ENCODE data around the gene COL25A1. TPM values are rescaled to one million over a fixed set of nuclear protein-coding genes. Genes with fewer than 3 reads are reported as not detected.

COL25A1 gene
- total RNA-seq, 6 donors from 2014 or later = 0.15 to 0.79 (median 0.27) TPM; not detected in 2

- WGBS, 2 donors = 2 to 3% methylated on average over 10 of the region's 10 CpGs
- Histone ChIP-seq H3K9me3 (no peaks in the 10 kb centered on the region), H3K27ac (no peak overlapping the region), H3K27me3 (peaks cover 0 to 15% (median 2%) of the 10 kb centered on the region in 4 donors), H3K4me3 (peak overlapping the region; percentile 47 to 59 (median 53)), H3K4me1 (peaks cover 16 to 20% (median 17%) of the 10 kb centered on the region in 4 donors), H3K36me3 (no peaks in the 10 kb centered on the region)
- TF ChIP-seq POLR2A (IDR thresholded peaks at IDR 0.05) = no peak
- no peak for DNase-seq
- ATAC-seq (ENCODE audit: low FRiP score in 2 of 2) = peak in 1 of 2 donors; percentile 51
Observed at GRCh38 chr4:109303140-109303496, 660 bp upstream of the COL25A1 start.

GRCh38 chr4:109301651-109302360 is 652 bp downstream of the COL25A1 start:
- Histone ChIP-seq H3K27me3 (peaks cover 0 to 15% (median 2%) of the 10 kb centered on the region in 4 donors), H3K27ac (no peak overlapping the region), H3K36me3 (no peaks in the 10 kb centered on the region), H3K9me3 (no peaks in the 10 kb centered on the region), H3K4me1 (peaks cover 16 to 20% (median 17%) of the 10 kb centered on the region in 4 donors), H3K4me3 (peak overlapping the region; percentile 47 to 59 (median 53))
- ATAC-seq (ENCODE audit: low FRiP score in 2 of 2) (peak; percentile 34 to 38), DNase-seq (peak in 1 of 2 donors; percentile 55)
- 12 to 14% methylated on average over 32 to 36 of the region's 40 CpGs for WGBS, 2 donors
- TF ChIP-seq CTCF (IDR thresholded peaks at IDR 0.05) = no peak
- no peak for TF ChIP-seq POLR2A (IDR thresholded peaks at IDR 0.05)
- TF ChIP-seq POLR2AphosphoS5 (IDR thresholded peaks at IDR 0.05) = no peak
- no peak for TF ChIP-seq EP300 (IDR thresholded peaks at IDR 0.05)

DNA sequence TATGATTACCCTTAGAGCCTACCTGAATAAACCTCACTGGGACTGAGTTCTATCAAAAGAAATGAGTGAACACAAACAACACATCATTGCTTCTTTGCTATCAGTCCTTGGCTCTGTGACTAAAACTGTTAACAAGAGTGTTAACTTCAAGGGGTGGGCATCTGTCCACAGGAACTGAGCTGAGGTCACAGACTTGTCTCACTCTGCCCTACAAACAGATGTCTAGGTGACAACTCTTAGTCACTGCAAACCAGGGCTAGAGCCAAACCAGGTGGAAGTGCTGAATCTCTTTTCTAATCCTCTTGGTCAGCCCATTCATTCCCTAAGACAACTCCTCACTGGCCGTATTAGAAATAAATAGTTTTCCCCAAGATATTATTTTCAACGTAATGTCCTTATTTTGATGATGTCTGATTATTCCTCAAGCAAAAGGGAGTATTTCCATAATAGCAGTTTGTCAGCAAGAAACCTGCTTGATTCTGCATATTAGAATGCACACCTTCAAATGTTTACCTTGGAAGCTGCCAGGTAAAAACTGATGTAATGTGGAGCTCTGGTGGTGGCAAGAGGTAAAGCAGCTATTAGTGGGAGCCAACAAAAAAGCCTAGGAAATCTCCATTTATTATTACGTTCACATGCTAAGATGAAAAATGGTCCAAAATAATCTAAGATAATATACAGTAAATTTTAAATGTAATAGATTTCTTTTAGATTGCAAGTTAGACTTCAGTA is 4.0 kb downstream of the COL25A1 start:
- ATAC-seq (ENCODE audit: low FRiP score in 2 of 2) (no peak), DNase-seq (no peak)
- H3K36me3 ChIP-seq = no peaks in the 10 kb centered on the region
- H3K4me3 ChIP-seq = no peak overlapping the region
- H3K27me3 ChIP-seq = peaks cover 0 to 15% (median 2%) of the 10 kb centered on the region in 4 donors
- TF ChIP-seq POLR2AphosphoS5 (IDR thresholded peaks at IDR 0.05) = no peak
- peak in 4 of 6 experiments; percentile 30 to 49 (median 40) for TF ChIP-seq CTCF (IDR thresholded peaks at IDR 0.05)
- no peaks in the 10 kb centered on the region for H3K9me3 ChIP-seq
- WGBS, 2 donors = 59 to 67% methylated on average over 3 of the region's 3 CpGs
- no peak overlapping the region for H3K27ac ChIP-seq
- H3K4me1 ChIP-seq = peaks cover 16 to 20% (median 17%) of the 10 kb centered on the region in 4 donors

DNA sequence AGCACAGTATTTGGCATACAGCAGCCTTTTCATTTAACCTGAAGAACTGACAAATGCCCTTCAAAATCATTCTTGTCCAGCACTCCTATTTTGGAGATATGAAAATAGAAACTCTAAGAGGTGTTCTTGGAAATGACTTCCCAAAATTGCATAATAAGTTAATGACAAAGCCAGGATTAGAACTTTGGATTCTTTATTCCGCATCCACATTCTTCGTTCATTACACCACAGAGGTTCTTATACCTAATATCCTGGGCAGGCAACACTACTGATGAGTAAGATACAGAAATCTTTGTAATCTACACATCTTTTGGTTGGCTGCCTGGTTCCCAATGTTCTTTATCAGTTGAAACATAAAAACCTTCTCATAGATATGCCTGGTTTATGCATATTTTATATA is 5.9 kb downstream of the COL25A1 start:
- TF ChIP-seq POLR2AphosphoS5 (IDR thresholded peaks at IDR 0.05) (no peak), EP300 (IDR thresholded peaks at IDR 0.05) (no peak), POLR2A (IDR thresholded peaks at IDR 0.05) (no peak), CTCF (IDR thresholded peaks at IDR 0.05) (no peak)
- H3K9me3 ChIP-seq = no peaks in the 10 kb centered on the region
- H3K36me3 ChIP-seq = no peaks in the 10 kb centered on the region
- peaks cover 0 to 2% (median under 1%) of the 10 kb centered on the region in 4 donors for H3K27me3 ChIP-seq
- DNase-seq (no peak), ATAC-seq (ENCODE audit: low FRiP score in 2 of 2) (no peak)
- WGBS, 2 donors = 85 to 94% methylated on average over 2 of the region's 2 CpGs
- no peak overlapping the region for H3K27ac ChIP-seq
- H3K4me1 ChIP-seq = peaks cover 0 to 2% (median 1%) of the 10 kb centered on the region in 4 donors
- no peak overlapping the region for H3K4me3 ChIP-seq

DNA sequence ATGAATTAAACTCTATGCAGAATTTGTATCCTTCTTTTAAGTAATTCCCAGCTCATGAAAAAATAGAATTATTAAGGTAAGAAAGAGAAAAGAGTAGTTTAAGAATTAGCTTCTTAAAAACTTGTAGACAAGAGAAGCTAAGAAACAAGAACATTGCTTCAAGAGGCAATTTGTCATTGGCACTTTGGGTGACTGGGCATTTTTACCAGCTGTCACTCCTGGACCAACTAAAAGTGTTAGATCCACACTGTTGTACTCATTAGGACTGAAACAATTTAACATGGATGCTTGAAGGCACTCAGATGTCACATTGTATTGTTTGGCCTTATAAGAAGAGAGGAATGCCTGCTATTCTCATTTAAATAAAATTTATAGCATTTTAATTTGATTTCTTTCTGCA is 7.4 kb downstream of the COL25A1 start:
- TF ChIP-seq POLR2A (IDR thresholded peaks at IDR 0.05) (no peak), CTCF (IDR thresholded peaks at IDR 0.05) (no peak), POLR2AphosphoS5 (IDR thresholded peaks at IDR 0.05) (no peak), EP300 (IDR thresholded peaks at IDR 0.05) (no peak)
- Histone ChIP-seq H3K4me3 (no peak overlapping the region), H3K36me3 (no peaks in the 10 kb centered on the region), H3K27ac (no peak overlapping the region), H3K9me3 (no peaks in the 10 kb centered on the region), H3K4me1 (no peaks in the 10 kb centered on the region), H3K27me3 (no peaks in the 10 kb centered on the region)
- ATAC-seq (ENCODE audit: low FRiP score in 2 of 2) (no peak), DNase-seq (no peak)

Measured in upper lobe of left lung (tissue), 6 donors.